Activated CD8-positive, alpha-beta T cell treated with anti-CD3 and anti-CD28 coated beads for 36 hours (primary cell): ENCODE data around the gene KBTBD13. TPM values are rescaled to one million over a fixed set of nuclear protein-coding genes. Genes with fewer than 3 reads are reported as not detected.

Source experiments
- ATAC-seq: fragments of 200-7000 bp; cut with Tn5 transposase; one replicate; pipeline ENCODE4 v1.10.0; 2021; ENCODE audit warnings: mild to moderate bottlenecking, moderate library complexity
- CTCF ChIA-PET: fragments of 350-600 bp; sonication (Branson Sonifier 250); formaldehyde crosslinking; loops from one replicate; lab custom pipeline; 2021; ENCODE audit warnings: antibody characterized with exemption; lab: Charles Lee
- POLR2A ChIA-PET: fragments of 350-600 bp; sonication (Branson Sonifier 250); formaldehyde crosslinking; loops from one replicate; lab custom pipeline; 2021; ENCODE audit warnings: antibody characterized with exemption; lab: Charles Lee
- DNase-seq: peaks from one replicate; pipeline ENCODE4 v3.0.0-alpha.2; 2020
- H3K27ac Mint-ChIP-seq: one replicate; pipeline ENCODE4 v1.8.0; 2021; ENCODE audit warnings: mild to moderate bottlenecking, mixed read lengths
- H3K27me3 Mint-ChIP-seq: one replicate; pipeline ENCODE4 v1.8.0; 2021; ENCODE audit warnings: mixed read lengths
- H3K36me3 Mint-ChIP-seq: one replicate; pipeline ENCODE4 v1.8.0; 2021; ENCODE audit warnings: low read depth, mixed read lengths
- H3K4me1 Mint-ChIP-seq: one replicate; pipeline ENCODE4 v1.8.0; 2021; ENCODE audit warnings: low read depth, mixed read lengths
- H3K4me3 Mint-ChIP-seq: one replicate; pipeline ENCODE4 v1.8.0; 2021; ENCODE audit warnings: mild to moderate bottlenecking, moderate library complexity, mixed read lengths
- H3K9me3 Mint-ChIP-seq: one replicate; pipeline ENCODE4 v1.8.0; 2021; ENCODE audit warnings: mixed read lengths
- CTCF ChIP-seq: fragments of 200-600 bp; IDR thresholded peaks from one replicate; pipeline ENCODE4 v1.8.0; 2022; ENCODE audit warnings: antibody characterized with exemption, mild to moderate bottlenecking
- intact Hi-C: fragments of 100-400 bp; cut with micrococcal nuclease; formaldehyde crosslinking; loops from one replicate; pipeline ENCODE4 v1.10.0; 2022
- total RNA-seq, 2 experiments: library from RNA; stranded (reverse); gene quantifications; one replicate each; pipeline ENCODE4 v1.2.3, GENCODE V29; 2021

Gene KBTBD13
- total RNA-seq, 2 experiments from 2014 or later, result not detected

- DNase-seq (peak; percentile 72), ATAC-seq (peak; percentile 77)
- Mint-ChIP-seq H3K4me1 (peaks cover 21% of the 10 kb centered on the region), H3K27me3 (peaks cover 37% of the 10 kb centered on the region), H3K4me3 (no peak overlapping the region), H3K9me3 (no peaks in the 10 kb centered on the region), H3K36me3 (no peaks in the 10 kb centered on the region), H3K27ac (no peak overlapping the region)
- CTCF ChIA-PET, result interaction anchor here (1.2 to 1.7 kb wide), 4 partner anchors 12 to 62 kb away, joined by 3 to 6 read pairs (median 4); no protein-coding TSS in a partner anchor
- no peak for TF ChIP-seq CTCF
- POLR2A ChIA-PET, result no interaction called here
- intact Hi-C loops, result no loop called here
Observed at GRCh38 chr15:65081758-65082157, 5.2 kb downstream of the KBTBD13 start.

- peak overlapping the region; percentile 13 for H3K4me3 Mint-ChIP-seq
- ChIA-PET POLR2A (no interaction called here), CTCF (interaction anchor here (1.2 to 1.3 kb wide), 3 partner anchors 15 to 28 kb away, joined by 3 read pairs; partner anchors contain the start of gene RASL12)
- no peaks in the 10 kb centered on the region for H3K9me3 Mint-ChIP-seq
- ATAC-seq (peak; percentile 72), DNase-seq (peak; percentile 58)
- intact Hi-C loops, result no loop called here
- H3K27ac Mint-ChIP-seq, result peak overlapping the region; percentile 51
- peaks cover 37% of the 10 kb centered on the region for H3K27me3 Mint-ChIP-seq
- no peaks in the 10 kb centered on the region for H3K36me3 Mint-ChIP-seq
- TF ChIP-seq CTCF, result no peak
- peaks cover 21% of the 10 kb centered on the region for H3K4me1 Mint-ChIP-seq
Observed at GRCh38 chr15:65082303-65082953, 5.9 kb downstream of the KBTBD13 start.

- no peak for ATAC-seq
- CTCF ChIA-PET, result interaction anchor here (1.2 to 1.3 kb wide), 3 partner anchors 15 to 28 kb away, joined by 3 read pairs; partner anchors contain the start of gene RASL12
- peaks cover 18% of the 10 kb centered on the region for H3K4me1 Mint-ChIP-seq
Observed at GRCh38 chr15:65083262-65083701, 6.7 kb downstream of the KBTBD13 start.

GRCh38 chr15:65084500-65085206 lies 8.1 kb downstream of the KBTBD13 start:
- Mint-ChIP-seq H3K27ac (no peak overlapping the region), H3K27me3 (peaks cover 21% of the 10 kb centered on the region), H3K4me3 (no peak overlapping the region), H3K9me3 (no peaks in the 10 kb centered on the region), H3K4me1 (peaks cover 18% of the 10 kb centered on the region), H3K36me3 (no peaks in the 10 kb centered on the region)
- POLR2A ChIA-PET, result interaction anchor here (1.3 kb wide), 1 partner anchor 215 kb away, joined by 4 read pairs; no protein-coding TSS in a partner anchor
- CTCF ChIA-PET, result interaction anchor here (0.8 to 3.5 kb wide), 6 partner anchors 10 to 66 kb away, joined by 3 to 17 read pairs (median 3); no protein-coding TSS in a partner anchor
- ATAC-seq (no peak), DNase-seq (no peak)
- intact Hi-C loops, result no loop called here
- TF ChIP-seq CTCF, result no peak

More at GRCh38 chr15:65083262-65083701, 6.7 kb downstream of the KBTBD13 start:
- Mint-ChIP-seq H3K27ac (no peak overlapping the region), H3K36me3 (no peaks in the 10 kb centered on the region), H3K27me3 (peaks cover 29% of the 10 kb centered on the region), H3K4me3 (no peak overlapping the region), H3K9me3 (no peaks in the 10 kb centered on the region)
- DNase-seq, result no peak
- POLR2A ChIA-PET, result no interaction called here
- no peak for TF ChIP-seq CTCF
- intact Hi-C loops, result no loop called here
